Tibial artery (tissue), 4 donors: ENCODE data around the gene VWC2L.

Experiments used
- DNase-seq, 2 donors: peaks; one replicate each; pipeline ENCODE4 v3.0.0-alpha.2; 2019
- H3K27ac ChIP-seq, 2 donors: fragments of 200-600 bp; sonication (generic) in 1 of 2; 1 replicate in 1 of 2; 2 replicates in 1 of 2; pipeline ENCODE4 v1.5.1; 2018 to 2019; ENCODE audit warnings: mild to moderate bottlenecking in 1 of 2
- H3K27me3 ChIP-seq, 2 donors: fragments of 200-600 bp; sonication (generic) in 1 of 2; one replicate each; pipeline versions ENCODE4 v1.5.1 to v1.6.0; 2016 to 2019
- H3K36me3 ChIP-seq, 3 donors: fragments of 200-600 bp; sonication (generic) in 2 of 3; one replicate each; pipeline ENCODE4 v1.5.1; 2016 to 2019; ENCODE audit warnings: mild to moderate bottlenecking in 2 of 3
- H3K4me1 ChIP-seq, 4 donors: fragments of 200-600 bp; sonication (generic) in 2 of 4; 1 replicate in 3 of 4; 2 replicates in 1 of 4; pipeline ENCODE4 v1.5.1; 2016 to 2019
- H3K4me3 ChIP-seq, 2 donors: fragments of 200-600 bp; sonication (generic) in 1 of 2; 1 replicate in 1 of 2; 2 replicates in 1 of 2; pipeline ENCODE4 v1.5.1; 2018 to 2019; ENCODE audit warnings: mild to moderate bottlenecking in 2 of 2
- H3K9me3 ChIP-seq, 3 donors: fragments of 200-600 bp; sonication (generic) in 1 of 3; one replicate each; pipeline ENCODE4 v1.5.1; 2016 to 2019
- CTCF ChIP-seq, 2 experiments: fragments of 200-600 bp in 1 of 2; fragments of 450-650 bp in 1 of 2; IDR thresholded peaks; one replicate each; pipeline ENCODE4 v1.5.1; 2017 to 2019; ENCODE audit warnings: antibody characterized with exemption in 2 of 2, mild to moderate bottlenecking in 1 of 2, moderate library complexity in 1 of 2
- intact Hi-C: fragments of 100-400 bp; cut with DNase I; formaldehyde crosslinking; loops from one replicate; pipeline ENCODE4 v1.15.0; 2023; ENCODE audit warnings: low total_unique reads

Gene VWC2L

GRCh38 chr2:214389334-214389733, 21.5 kb upstream of the VWC2L start:
- intact Hi-C loops, result no loop called here
- no peak overlapping the region for H3K27ac ChIP-seq
- no peaks in the 10 kb centered on the region for H3K9me3 ChIP-seq
- H3K4me3 ChIP-seq, result no peak overlapping the region
- TF ChIP-seq CTCF (IDR thresholded peaks at IDR 0.05), result no peak
- H3K36me3 ChIP-seq, result no peaks in the 10 kb centered on the region
- H3K27me3 ChIP-seq, result no peaks in the 10 kb centered on the region
- H3K4me1 ChIP-seq, result no peaks in the 10 kb centered on the region
- DNase-seq, result no peak

GRCh38 chr2:214393796-214394195, 17.1 kb upstream of the VWC2L start:
- no peak overlapping the region for H3K27ac ChIP-seq
- no peaks in the 10 kb centered on the region for H3K9me3 ChIP-seq
- intact Hi-C loops, result no loop called here
- H3K27me3 ChIP-seq, result no peaks in the 10 kb centered on the region
- H3K36me3 ChIP-seq, result no peaks in the 10 kb centered on the region
- H3K4me3 ChIP-seq, result no peak overlapping the region
- H3K4me1 ChIP-seq, result peaks cover 0 to 4% (median 0%) of the 10 kb centered on the region in 4 donors
- DNase-seq, result no peak
- no peak for TF ChIP-seq CTCF (IDR thresholded peaks at IDR 0.05)

GRCh38 chr2:214395040-214395439, 15.8 kb upstream of the VWC2L start:
- Histone ChIP-seq H3K27me3 (no peaks in the 10 kb centered on the region), H3K36me3 (no peaks in the 10 kb centered on the region), H3K4me1 (peaks cover 0 to 4% (median 0%) of the 10 kb centered on the region in 4 donors), H3K9me3 (no peaks in the 10 kb centered on the region), H3K27ac (no peak overlapping the region), H3K4me3 (no peak overlapping the region)
- no peak for TF ChIP-seq CTCF (IDR thresholded peaks at IDR 0.05)
- DNase-seq, result no peak
- intact Hi-C loops, result no loop called here

- intact Hi-C loops, result no loop called here
- no peak for TF ChIP-seq CTCF (IDR thresholded peaks at IDR 0.05)
- no peaks in the 10 kb centered on the region for H3K36me3 ChIP-seq
- H3K4me3 ChIP-seq, result no peak overlapping the region
- no peak overlapping the region for H3K27ac ChIP-seq
- H3K4me1 ChIP-seq, result peaks cover 0 to 4% (median 0%) of the 10 kb centered on the region in 4 donors
- no peaks in the 10 kb centered on the region for H3K9me3 ChIP-seq
- no peak for DNase-seq
- no peaks in the 10 kb centered on the region for H3K27me3 ChIP-seq
These were observed 9.3 kb upstream of the VWC2L start for GRCh38 chr2:214401580-214401979.

- H3K4me3 ChIP-seq, result no peak overlapping the region
- no peaks in the 10 kb centered on the region for H3K27me3 ChIP-seq
- H3K27ac ChIP-seq, result no peak overlapping the region
- no peaks in the 10 kb centered on the region for H3K4me1 ChIP-seq
- H3K9me3 ChIP-seq, result no peaks in the 10 kb centered on the region
- no peak for TF ChIP-seq CTCF (IDR thresholded peaks at IDR 0.05)
- intact Hi-C loops, result no loop called here
- DNase-seq, result no peak
- no peaks in the 10 kb centered on the region for H3K36me3 ChIP-seq
These were observed 602 bp upstream of the VWC2L start for GRCh38 chr2:214410128-214410775.

- no peak overlapping the region for H3K27ac ChIP-seq
- no peak for TF ChIP-seq CTCF (IDR thresholded peaks at IDR 0.05)
- intact Hi-C loops, result no loop called here
- no peaks in the 10 kb centered on the region for H3K4me1 ChIP-seq
- H3K4me3 ChIP-seq, result no peak overlapping the region
- DNase-seq, result no peak
- H3K27me3 ChIP-seq, result no peaks in the 10 kb centered on the region
- H3K9me3 ChIP-seq, result no peaks in the 10 kb centered on the region
- no peaks in the 10 kb centered on the region for H3K36me3 ChIP-seq
These were observed 1.8 kb downstream of the VWC2L start for GRCh38 chr2:214412679-214413078.
